HG02610 (cell line): Measurements from ENCODE around the gene ADRM1.

Experiments used
- ATAC-seq: cut with Tn5 transposase; IDR thresholded peaks from one replicate; pipeline ENCODE4 v1.9.1; 2021; ENCODE audit warnings: mild to moderate bottlenecking, moderate library complexity; ENCODE audit not compliant: unreplicated experiment

Gene ADRM1

GRCh38 chr20:62277253-62277652 lies 25.5 kb upstream of the ADRM1 start:
- ATAC-seq = no peak

GRCh38 chr20:62280303-62280702 lies 22.5 kb upstream of the ADRM1 start:
- no peak for ATAC-seq

- ATAC-seq = no peak
These were observed 21.4 kb upstream of the ADRM1 start for GRCh38 chr20:62281161-62281933.

GRCh38 chr20:62282103-62282502 lies 20.7 kb upstream of the ADRM1 start:
- ATAC-seq = no peak

GRCh38 chr20:62282877-62283503 lies 19.8 kb upstream of the ADRM1 start:
- no peak for ATAC-seq

- ATAC-seq = no peak
These were observed 18.3 kb upstream of the ADRM1 start for GRCh38 chr20:62284448-62284847.

- ATAC-seq = no peak
These were observed 17.6 kb upstream of the ADRM1 start for GRCh38 chr20:62285151-62285550.

- ATAC-seq = no peak
These were observed 17.1 kb upstream of the ADRM1 start for GRCh38 chr20:62285722-62286121.

- no peak for ATAC-seq
These were observed 16.2 kb upstream of the ADRM1 start for GRCh38 chr20:62286493-62287064.

- no peak for ATAC-seq
These were observed 15.7 kb upstream of the ADRM1 start for GRCh38 chr20:62287129-62287528.

- ATAC-seq = no peak
These were observed 14.8 kb upstream of the ADRM1 start for GRCh38 chr20:62287759-62288534.

GRCh38 chr20:62288535-62289105 lies 14.2 kb upstream of the ADRM1 start:
- ATAC-seq = no peak

- ATAC-seq = no peak
These were observed 13.7 kb upstream of the ADRM1 start for GRCh38 chr20:62289131-62289530.

GRCh38 chr20:62289898-62290297 lies 12.9 kb upstream of the ADRM1 start:
- no peak for ATAC-seq

- ATAC-seq = no peak
These were observed 11.3 kb upstream of the ADRM1 start for GRCh38 chr20:62291251-62292066.

GRCh38 chr20:62292108-62292507 lies 10.7 kb upstream of the ADRM1 start:
- no peak for ATAC-seq

GRCh38 chr20:62293111-62293784 lies 9.5 kb upstream of the ADRM1 start:
- no peak for ATAC-seq

GRCh38 chr20:62293946-62294345 lies 8.9 kb upstream of the ADRM1 start:
- ATAC-seq = no peak

GRCh38 chr20:62294516-62294915 lies 8.3 kb upstream of the ADRM1 start:
- ATAC-seq = peak; percentile 78
